Left cardiac atrium (tissue), 4 donors: ENCODE results near the gene GAP43. TPM values are rescaled to one million over a fixed set of nuclear protein-coding genes. Genes with fewer than 3 reads are reported as not detected.
"Not testable (repeated sequence)": the region's sequence is repeated elsewhere in the genome, so short reads cannot be mapped to it uniquely, and the experiment has no call there.

ENCODE experiments used
- ATAC-seq, 2 donors: fragments of 200-7000 bp; cut with Tn5 transposase; one replicate each; pipeline ENCODE4 v1.9.1; 2020; ENCODE audit warnings: mild to moderate bottlenecking in 2 of 2, moderate library complexity in 2 of 2
- DNase-seq: peaks from one replicate; pipeline ENCODE4 v3.0.0-alpha.2; 2020
- intact Hi-C, 2 donors: fragments of 100-400 bp; cut with DNase I; formaldehyde crosslinking; loops; one replicate each; pipeline versions ENCODE4 v1.14.1 to v1.15.1; 2022 to 2023
- total RNA-seq, 2 donors: library from RNA; stranded (reverse); fragmentation: NEBNext Ultra II Directional; extraction: Animal tissue kit (Norgen Biotek cat#: 25700); gene quantifications; one replicate each; pipeline ENCODE4 v1.2.1, GENCODE V29; 2021
- donor health status: DM: no; HTN: yes; CAD: no.
- donor health status: DM: no; HTN: yes; CAD: no; lungs with severe emphysema.
- donor health status: DM: yes; HTN: yes; CAD: no.
- donor health status: Dilated cardiomyopathy.

GAP43 gene
- total RNA-seq, 2 donors from 2014 or later, result 1.4 to 3.5 TPM

DNA sequence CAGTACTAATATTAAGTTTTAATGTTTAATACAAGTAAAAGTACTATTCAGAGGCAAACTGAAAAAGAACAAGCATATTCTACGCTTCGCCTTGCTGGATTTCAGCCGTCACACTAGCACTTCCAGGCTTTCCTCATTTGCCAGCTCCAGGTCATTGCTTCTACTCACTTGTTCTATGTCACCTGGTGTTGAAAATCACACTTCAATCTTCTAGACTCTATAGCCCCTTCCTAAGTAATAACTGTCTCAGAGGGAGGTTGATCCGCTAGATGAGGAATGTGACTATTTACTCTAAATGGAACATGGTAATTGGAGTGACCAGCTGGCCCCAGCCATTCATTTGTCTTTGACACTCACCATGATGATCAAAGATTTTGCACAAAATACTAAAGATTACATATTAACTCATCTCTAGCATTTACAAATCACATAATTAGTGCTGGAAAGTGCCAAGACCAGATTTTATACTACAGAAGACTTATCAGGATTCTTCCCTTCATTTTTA is 92.0 kb downstream of the GAP43 start:
- no peak for ATAC-seq
- intact Hi-C loops, result no loop called here

DNA sequence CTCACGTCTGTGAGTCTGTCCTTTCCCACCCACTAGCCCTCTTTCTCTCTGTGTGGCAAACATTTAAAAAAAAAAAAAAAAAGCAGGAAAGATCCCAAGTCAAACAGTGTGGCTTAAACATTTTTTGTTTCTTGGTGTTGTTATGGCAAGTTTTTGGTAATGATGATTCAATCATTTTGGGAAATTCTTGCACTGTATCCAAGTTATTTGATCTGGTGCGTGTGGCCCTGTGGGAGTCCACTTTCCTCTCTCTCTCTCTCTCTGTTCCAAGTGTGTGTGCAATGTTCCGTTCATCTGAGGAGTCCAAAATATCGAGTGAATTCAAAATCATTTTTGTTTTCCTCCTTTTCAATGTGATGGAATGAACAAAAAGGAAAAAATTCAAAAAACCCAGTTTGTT is 97.7 kb downstream of the GAP43 start:
- DNase-seq (no peak), ATAC-seq (no peak)
- intact Hi-C loops, result no loop called here

More for the DNA sequence above, 92.0 kb downstream of the GAP43 start:
- DNase-seq, result no peak

DNA sequence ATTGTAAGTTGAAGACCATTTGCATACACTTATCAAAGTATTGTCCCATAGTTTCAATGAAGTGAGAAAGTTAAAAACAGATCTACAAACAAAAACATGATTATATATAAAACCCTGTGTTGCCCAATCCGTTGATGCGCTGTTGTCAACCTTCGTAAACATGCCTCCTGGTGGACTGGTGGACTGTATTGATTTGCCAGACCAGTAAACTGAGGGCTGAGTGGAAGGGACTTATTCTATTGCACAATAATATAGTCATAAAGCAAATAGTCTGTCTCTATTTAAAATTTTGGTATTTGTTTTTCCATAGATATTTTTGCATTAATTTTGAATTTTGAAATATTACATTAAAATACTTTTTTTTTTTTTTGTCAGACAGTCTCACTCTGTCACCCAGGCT is 102.5 kb downstream of the GAP43 start:
- no peak for ATAC-seq
- no peak for DNase-seq
- intact Hi-C loops, result no loop called here

DNA sequence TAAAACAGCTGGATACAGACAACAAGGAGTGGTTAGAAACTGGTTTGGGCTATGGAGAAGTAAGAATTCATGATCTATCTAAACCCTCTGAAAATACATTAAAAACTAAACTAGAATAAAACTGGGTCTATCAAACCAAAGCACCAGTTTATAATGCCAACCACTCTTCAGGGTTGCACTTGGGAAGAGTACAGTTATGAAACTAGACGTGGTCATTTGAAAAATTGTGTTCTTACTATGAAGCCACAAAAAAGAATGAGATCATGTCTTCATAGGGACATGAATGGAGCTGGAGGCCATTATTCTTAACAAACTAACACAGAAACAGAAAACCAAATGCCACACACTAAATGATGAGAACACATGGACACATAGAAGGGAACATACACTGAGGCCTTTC is 103.8 kb downstream of the GAP43 start:
- intact Hi-C loops, result no loop called here
- DNase-seq (no peak), ATAC-seq (no peak)

DNA sequence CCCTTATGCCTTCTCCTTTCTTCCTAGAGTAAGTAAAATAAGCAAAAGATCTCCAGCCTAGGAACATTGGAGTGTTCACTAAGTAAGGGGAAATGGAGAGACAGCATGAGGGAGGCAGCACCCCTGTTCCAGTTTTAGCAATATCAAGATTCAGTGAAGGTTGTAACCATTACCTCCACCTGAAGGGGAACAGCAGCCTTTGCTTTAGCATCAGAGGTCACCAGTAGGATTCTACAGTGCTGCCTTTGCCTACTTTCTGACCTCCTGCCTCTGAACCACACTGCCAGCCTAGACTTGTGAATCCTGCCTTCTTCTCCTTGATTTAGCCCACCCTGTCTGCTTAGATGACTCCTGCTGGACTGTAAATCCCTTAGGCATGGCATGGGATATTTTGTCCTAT is 104.7 kb downstream of the GAP43 start:
- intact Hi-C loops, result no loop called here
- ATAC-seq (no peak), DNase-seq (no peak)

DNA sequence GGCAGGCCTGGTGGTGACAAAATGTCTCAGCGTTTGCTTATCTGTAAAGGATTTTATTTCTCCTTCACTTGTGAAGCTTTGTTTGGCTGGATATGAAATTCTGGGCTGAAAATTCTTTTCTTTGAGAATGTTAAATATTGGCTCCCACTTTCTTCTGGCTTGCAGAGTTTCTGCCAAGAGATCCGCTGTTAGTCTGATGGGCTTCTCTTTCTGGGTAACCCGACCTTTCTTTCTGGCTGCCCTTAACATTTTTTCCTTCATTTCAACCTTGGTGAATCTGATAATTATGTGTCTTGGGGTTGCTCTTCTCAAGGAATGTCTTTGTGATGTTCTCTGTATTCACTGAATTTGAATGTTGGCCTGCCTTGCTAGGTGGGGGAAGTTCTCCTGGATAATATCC is 113.0 kb downstream of the GAP43 start:
- intact Hi-C loops, ATAC-seq, DNase-seq: not testable (repeated sequence)

DNA sequence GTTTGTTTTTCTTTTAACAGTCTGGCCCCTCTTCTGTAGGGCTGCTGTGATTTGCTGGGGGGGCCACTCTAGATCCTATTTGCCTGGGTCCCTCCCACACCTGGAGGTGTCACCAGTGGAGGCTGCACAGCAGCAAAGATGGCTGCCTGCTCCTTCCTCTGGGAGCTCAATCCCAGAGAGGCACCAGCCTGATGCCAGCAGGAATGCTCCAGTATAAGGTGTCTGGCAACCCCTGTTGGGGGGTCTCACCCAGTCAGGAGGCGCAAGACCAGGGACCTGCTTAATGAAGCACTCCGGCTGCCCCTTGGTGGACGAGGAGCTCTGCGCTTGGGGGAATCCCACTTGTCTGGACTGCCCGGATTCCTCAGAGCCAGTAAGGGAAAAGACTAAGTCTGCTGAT is 118.3 kb downstream of the GAP43 start:
- no peak for DNase-seq
- no peak for ATAC-seq
- intact Hi-C loops, result no loop called here

DNA sequence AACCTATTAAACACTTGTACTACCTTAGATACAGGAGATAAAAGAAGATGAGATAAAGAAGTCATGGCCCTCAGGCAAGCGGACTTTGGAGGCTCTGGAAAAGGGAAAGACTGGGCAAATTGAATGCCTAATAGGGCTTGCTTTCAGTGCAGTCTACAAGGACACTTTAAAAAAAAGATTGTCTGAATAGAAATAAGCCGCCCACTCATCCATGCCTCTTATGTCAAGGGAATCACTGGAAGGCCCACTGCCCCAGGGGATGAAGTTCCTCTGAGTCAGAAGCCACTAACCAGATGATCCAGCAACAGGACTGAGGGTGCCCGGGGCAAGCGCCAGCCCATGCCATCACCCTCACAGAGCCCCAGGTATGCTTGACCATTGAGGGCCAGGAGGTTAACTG is 121.2 kb downstream of the GAP43 start:
- DNase-seq, ATAC-seq, intact Hi-C loops: not testable (repeated sequence)

DNA sequence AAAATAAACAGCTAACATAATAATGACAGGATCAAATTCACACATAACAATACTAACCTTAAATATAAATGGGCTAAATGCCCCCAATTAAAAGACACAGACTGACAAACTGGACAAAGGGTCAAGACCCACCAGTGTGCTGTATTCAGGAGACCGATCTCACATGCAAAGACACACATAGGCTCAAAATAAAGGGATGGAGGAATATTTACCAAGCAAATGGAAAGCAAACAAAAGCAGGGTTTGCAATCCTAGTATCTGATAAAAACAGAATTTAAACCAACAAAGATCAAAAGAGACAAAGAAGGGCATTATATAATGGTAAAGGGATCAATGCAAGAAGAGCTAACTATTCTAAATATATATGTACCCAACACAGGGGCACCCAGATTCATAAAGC is 129.7 kb downstream of the GAP43 start:
- DNase-seq, intact Hi-C loops, ATAC-seq: not testable (repeated sequence)

DNA sequence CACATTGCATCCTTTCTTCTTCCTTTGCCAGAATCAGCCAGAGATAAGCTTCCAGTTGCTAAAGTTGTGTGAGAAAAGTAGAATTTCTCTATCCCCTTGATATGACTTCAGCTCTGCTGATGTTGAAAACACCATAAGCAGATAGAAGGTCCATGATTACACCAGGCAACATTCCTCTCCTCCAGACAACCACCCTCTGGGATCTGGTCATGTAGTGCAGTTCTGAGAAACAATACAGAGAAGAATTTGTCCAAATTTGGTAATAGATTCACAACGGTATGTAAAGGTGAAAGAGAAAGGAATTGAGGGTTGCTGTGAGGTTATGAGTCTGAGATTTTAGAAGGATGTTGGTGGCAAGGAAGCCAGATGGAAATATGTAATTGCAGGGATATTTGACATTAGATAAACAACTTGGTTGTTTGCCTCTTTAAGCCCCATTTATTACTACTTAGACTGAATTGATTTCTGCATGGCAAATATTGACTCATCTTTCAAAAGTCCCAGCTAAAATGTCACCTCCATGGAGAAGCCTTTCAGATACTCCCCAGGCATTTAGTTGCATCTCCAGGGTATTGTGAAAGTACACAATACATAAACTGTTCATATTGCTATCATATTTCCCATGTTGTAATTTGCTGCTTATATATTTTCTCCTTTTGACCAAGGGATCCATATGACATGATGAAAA is 134.9 kb downstream of the GAP43 start:
- no peak for ATAC-seq
- DNase-seq, result no peak
- intact Hi-C loops, result no loop called here

DNA sequence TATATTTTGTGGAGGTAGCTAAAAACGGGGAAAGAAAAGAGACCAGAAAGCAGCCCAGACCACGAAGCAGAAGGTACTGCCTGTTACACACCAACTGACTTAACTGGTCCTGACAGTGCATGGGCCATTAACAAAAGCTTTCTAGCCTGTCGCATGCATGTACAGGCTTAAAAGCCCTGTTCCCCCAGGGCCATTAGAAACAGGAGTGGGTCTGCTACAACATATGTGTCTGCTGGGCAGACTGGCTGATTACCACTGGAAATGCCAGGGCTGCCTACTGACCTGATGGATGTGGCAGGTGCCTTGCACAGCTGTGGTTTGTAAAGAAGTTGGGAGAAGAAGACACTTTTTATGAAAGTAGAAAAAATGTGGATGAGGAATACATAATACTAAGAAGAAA is 137.4 kb downstream of the GAP43 start:
- DNase-seq, result no peak
- intact Hi-C loops, result no loop called here
- no peak for ATAC-seq

DNA sequence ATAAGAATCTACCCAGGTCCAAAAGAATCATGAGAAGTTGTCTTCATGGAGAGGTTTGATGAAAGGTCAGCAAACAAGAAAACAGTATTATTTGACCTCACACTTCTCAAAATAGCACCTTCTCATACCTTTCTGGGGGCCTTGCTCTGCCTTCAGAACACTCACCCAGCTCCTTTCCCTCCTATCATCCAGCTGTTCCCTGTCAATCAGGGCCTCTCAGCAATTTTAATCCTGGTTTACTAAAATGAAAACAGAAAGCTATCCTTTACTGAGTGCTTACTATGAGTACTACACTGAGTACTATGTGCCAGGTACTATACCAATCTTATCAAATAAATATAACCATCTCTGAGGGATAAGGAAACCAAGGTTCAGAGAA is 138.6 kb downstream of the GAP43 start:
- ATAC-seq (no peak), DNase-seq (no peak)
- intact Hi-C loops, result no loop called here

DNA sequence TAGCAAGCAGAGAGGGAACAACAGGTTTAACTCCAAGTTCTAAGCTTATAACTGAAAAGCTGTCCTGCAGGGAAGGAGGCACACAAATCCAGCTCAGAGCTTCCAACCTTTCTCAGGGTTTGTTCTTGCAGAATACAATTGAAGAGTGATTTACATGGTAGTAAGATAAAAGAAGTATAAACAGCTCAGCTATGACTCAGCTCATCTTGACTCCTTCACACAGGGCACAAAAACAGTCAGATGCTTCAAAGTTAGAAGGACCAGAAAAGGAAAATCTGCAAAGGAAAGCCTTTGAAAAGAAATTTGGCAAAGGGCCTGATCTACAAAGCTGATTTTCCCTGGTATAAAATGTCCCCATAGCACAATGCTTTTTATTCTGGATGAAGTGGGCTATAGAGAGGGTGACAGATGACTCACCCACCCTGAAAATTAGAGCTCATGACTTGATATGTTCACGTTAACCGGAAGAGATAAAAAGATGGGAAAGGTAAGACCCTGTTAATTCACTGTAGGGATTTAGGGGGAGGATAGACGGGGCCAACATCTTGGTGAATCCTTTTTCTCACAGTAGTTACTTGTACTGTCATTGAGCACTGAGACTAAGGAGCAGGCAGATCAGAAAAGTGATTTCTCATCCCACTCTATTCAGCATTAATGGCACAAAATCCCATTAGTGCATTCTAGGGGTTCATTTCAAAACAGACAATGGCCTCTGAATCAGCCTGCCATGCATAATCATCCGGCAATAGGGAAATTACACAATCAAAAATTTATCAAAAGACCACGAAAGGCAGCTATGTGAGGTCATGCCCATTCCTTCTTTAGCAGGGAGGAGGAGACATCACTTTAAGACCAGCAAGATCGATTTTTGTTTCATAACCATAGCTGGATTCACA is 143.5 kb downstream of the GAP43 start:
- DNase-seq (no peak), ATAC-seq (peak in 1 of 2 donors; percentile 88)
- intact Hi-C loops, result no loop called here

DNA sequence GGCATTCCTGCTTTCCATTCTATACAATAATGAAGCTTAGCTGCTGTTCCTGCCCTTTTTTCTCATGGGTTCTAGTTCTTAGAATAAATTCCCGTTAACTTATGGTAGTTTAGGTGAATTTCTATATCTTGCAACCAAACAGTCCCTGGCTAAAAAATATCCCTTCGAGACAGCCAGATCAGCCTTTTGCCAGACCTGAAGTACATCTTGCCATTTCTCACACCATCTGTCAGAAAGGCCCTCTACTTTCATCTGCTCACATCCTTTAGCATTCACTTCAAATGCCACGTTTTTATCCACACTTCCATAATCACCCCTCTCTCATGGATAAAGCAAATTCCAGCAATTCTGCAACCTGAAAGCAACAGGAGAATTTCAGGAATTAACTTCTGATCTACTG is 145.4 kb downstream of the GAP43 start:
- DNase-seq, result no peak
- no peak for ATAC-seq
- intact Hi-C loops, result no loop called here
